DND-41 (cell line): ENCODE data around the gene ELMOD1.
A peak's percentile ranks its signal among the peaks of the same experiment; 100 is the strongest.

Experiments
- ATAC-seq: fragments of 200-7000 bp; cut with Tn5 transposase; 3 replicates; pipeline ENCODE4 v1.9.1; 2021; ENCODE audit warnings: low read depth; ENCODE audit not compliant: insufficient read depth
- DNase-seq: peaks from one replicate; pipeline ENCODE4 v3.0.0-alpha.2; 2020
- H2AFZ ChIP-seq: 2 replicates; pipeline ENCODE4 v1.6.0; 2012; ENCODE audit warnings: low read depth, low read length
- H3K27ac ChIP-seq: 2 replicates; pipeline ENCODE4 v1.5.1; 2012; ENCODE audit warnings: low read length, inconsistent platforms
- H3K27me3 ChIP-seq: fragments of 200-600 bp; sonication (generic); 2 replicates; pipeline ENCODE4 v1.6.0; 2012; ENCODE audit warnings: low read length, mild to moderate bottlenecking, inconsistent platforms; ENCODE audit not compliant: insufficient read depth, poor library complexity
- H3K36me3 ChIP-seq: 2 replicates; pipeline ENCODE4 v1.5.1; 2012; ENCODE audit warnings: low read length, inconsistent platforms; ENCODE audit not compliant: insufficient read depth
- H3K4me1 ChIP-seq: 2 replicates; pipeline ENCODE4 v1.5.1; 2012; ENCODE audit warnings: mild to moderate bottlenecking, low read length; ENCODE audit not compliant: insufficient read depth
- H3K4me2 ChIP-seq: 2 replicates; pipeline ENCODE4 v1.6.0; 2012; ENCODE audit warnings: mild to moderate bottlenecking, moderate library complexity, low read length, inconsistent platforms; ENCODE audit not compliant: insufficient read depth
- H3K4me3 ChIP-seq, 2 experiments: fragments of 200-600 bp in 1 of 2; shearing (Covaris generic) in 1 of 2; 2 replicates each; pipeline ENCODE4 v1.5.1; 2012 to 2016; ENCODE audit warnings: inconsistent platforms in 2 of 2, low read length in 2 of 2, mild to moderate bottlenecking in 2 of 2, low read depth in 1 of 2, moderate library complexity in 1 of 2
- H3K79me2 ChIP-seq: 2 replicates; pipeline ENCODE4 v1.6.0; 2012; ENCODE audit warnings: low read length, inconsistent platforms; ENCODE audit not compliant: insufficient read depth
- H3K9ac ChIP-seq: 2 replicates; pipeline ENCODE4 v1.6.0; 2012; ENCODE audit warnings: low read depth, mild to moderate bottlenecking, inconsistent platforms, low read length, moderate library complexity
- H3K9me3 ChIP-seq: 2 replicates; pipeline ENCODE4 v1.5.1; 2012; ENCODE audit warnings: low read length, moderate library complexity, mild to moderate bottlenecking, inconsistent platforms; ENCODE audit not compliant: insufficient read depth, severe bottlenecking
- H4K20me1 ChIP-seq: 2 replicates; pipeline ENCODE4 v1.6.0; 2012; ENCODE audit warnings: low read length; ENCODE audit not compliant: insufficient read depth
- CTCF ChIP-seq: IDR thresholded peaks from 2 replicates; pipeline ENCODE4 v1.5.1; 2012; ENCODE audit warnings: borderline replicate concordance, low read length, moderate library complexity, mild to moderate bottlenecking; ENCODE audit not compliant: poor library complexity, severe bottlenecking; ENCODE audit errors: extremely low read depth
- EZH2 ChIP-seq: IDR thresholded peaks from 3 replicates; pipeline ENCODE4 v1.6.1; 2012; ENCODE audit warnings: borderline replicate concordance, low read depth, mild to moderate bottlenecking, moderate library complexity, low read length, inconsistent platforms; ENCODE audit not compliant: severe bottlenecking

The ELMOD1 gene

GRCh38 chr11:107651672-107652071 is 60.7 kb downstream of the ELMOD1 start:
- Histone ChIP-seq H3K4me2 (no peak overlapping the region), H3K79me2 (no peaks in the 10 kb centered on the region), H3K4me1 (no peaks in the 10 kb centered on the region), H3K27ac (no peak overlapping the region), H3K4me3 (no peak overlapping the region), H3K9me3 (no peaks in the 10 kb centered on the region), H4K20me1 (no peaks in the 10 kb centered on the region), H2AFZ (no peak overlapping the region), H3K36me3 (no peaks in the 10 kb centered on the region), H3K27me3 (peaks cover 21% of the 10 kb centered on the region), H3K9ac (no peak overlapping the region)
- no peak for TF ChIP-seq EZH2
- peak; percentile 3 for TF ChIP-seq CTCF
- no peak for ATAC-seq
- no peak for DNase-seq

- Histone ChIP-seq H3K4me3 (no peak overlapping the region), H3K9me3 (no peaks in the 10 kb centered on the region), H3K27me3 (peaks cover 14% of the 10 kb centered on the region), H3K9ac (no peak overlapping the region), H3K79me2 (no peaks in the 10 kb centered on the region), H3K4me1 (no peaks in the 10 kb centered on the region), H3K4me2 (no peak overlapping the region), H3K27ac (no peak overlapping the region), H2AFZ (no peak overlapping the region), H3K36me3 (no peaks in the 10 kb centered on the region), H4K20me1 (no peaks in the 10 kb centered on the region)
- no peak for ATAC-seq
- no peak for DNase-seq
- TF ChIP-seq CTCF (no peak), EZH2 (no peak)
Measured at GRCh38 chr11:107653076-107653475, 62.1 kb downstream of the ELMOD1 start.

- H3K4me1 ChIP-seq: no peaks in the 10 kb centered on the region
- ATAC-seq: no peak
- no peaks in the 10 kb centered on the region for H4K20me1 ChIP-seq
- no peaks in the 10 kb centered on the region for H3K27me3 ChIP-seq
- H3K9me3 ChIP-seq: no peaks in the 10 kb centered on the region
- no peak overlapping the region for H3K4me3 ChIP-seq
- H3K36me3 ChIP-seq: no peaks in the 10 kb centered on the region
- H3K79me2 ChIP-seq: no peaks in the 10 kb centered on the region
- no peak overlapping the region for H2AFZ ChIP-seq
- no peak for DNase-seq
- TF ChIP-seq CTCF (no peak), EZH2 (no peak)
- H3K27ac ChIP-seq: no peak overlapping the region
- no peak overlapping the region for H3K4me2 ChIP-seq
- H3K9ac ChIP-seq: no peak overlapping the region
Measured at GRCh38 chr11:107655602-107656001, 64.7 kb downstream of the ELMOD1 start.

- Histone ChIP-seq H3K4me3 (no peak overlapping the region), H3K4me1 (no peaks in the 10 kb centered on the region), H2AFZ (no peak overlapping the region), H3K27ac (no peak overlapping the region), H3K9me3 (no peaks in the 10 kb centered on the region), H3K36me3 (no peaks in the 10 kb centered on the region), H3K27me3 (no peaks in the 10 kb centered on the region), H3K79me2 (no peaks in the 10 kb centered on the region), H3K4me2 (no peak overlapping the region), H4K20me1 (no peaks in the 10 kb centered on the region), H3K9ac (no peak overlapping the region)
- no peak for TF ChIP-seq EZH2
- TF ChIP-seq CTCF: no peak
- no peak for DNase-seq
- ATAC-seq: no peak
Measured at GRCh38 chr11:107659310-107659709, 68.4 kb downstream of the ELMOD1 start.
